GM12878 (cell line): Measurements from ENCODE around the gene TEX54. TPM values are rescaled to one million over a fixed set of nuclear protein-coding genes. Genes with fewer than 3 reads are reported as not detected.

Source experiments
- CTCF ChIP-seq, 3 experiments: IDR thresholded peaks in 2 of 3; conservative IDR thresholded peaks in 1 of 3; 2 replicates each; pipeline ENCODE4 v1.5.1; 2011; ENCODE audit warnings: low read depth in 3 of 3, low read length in 3 of 3, mild to moderate bottlenecking in 3 of 3, control low read depth in 2 of 3, moderate library complexity in 2 of 3, inconsistent platforms in 1 of 3, mixed read lengths in 1 of 3; ENCODE audit not compliant: control insufficient read depth in 2 of 3, insufficient read depth in 1 of 3; ENCODE audit errors: extremely low read depth in 1 of 3
- EGR1 ChIP-seq, 2 experiments: IDR thresholded peaks; 1 replicate in 1 of 2; 2 replicates in 1 of 2; pipeline ENCODE4 v1.6.1; 2011 to 2012; ENCODE audit warnings: low read depth in 2 of 2, low read length in 2 of 2, borderline replicate concordance in 1 of 2, mild to moderate bottlenecking in 1 of 2, moderate library complexity in 1 of 2
- GABPA ChIP-seq: IDR thresholded peaks from 2 replicates; pipeline ENCODE4 v1.6.1; 2014; ENCODE audit warnings: antibody characterized with exemption, low read depth, mild to moderate bottlenecking, inconsistent platforms
- KDM1A ChIP-seq: fragments of 200-600 bp; sonication (generic); IDR thresholded peaks from 2 replicates; pipeline ENCODE4 v1.6.1; 2016; ENCODE audit warnings: borderline replicate concordance
- MEF2A ChIP-seq: IDR thresholded peaks from 2 replicates; pipeline ENCODE4 v1.6.1; 2011; ENCODE audit warnings: low read depth, mild to moderate bottlenecking, low read length, moderate library complexity; ENCODE audit not compliant: insufficient read depth
- MXI1 ChIP-seq: fragments of 150-350 bp; IDR thresholded peaks from 2 replicates; pipeline ENCODE4 v1.6.1; 2011; ENCODE audit warnings: low read depth, mild to moderate bottlenecking, inconsistent platforms, low read length, improper control_type of control experiment
- NFIC ChIP-seq: IDR thresholded peaks from 2 replicates; pipeline ENCODE4 v1.6.1; 2012; ENCODE audit warnings: low read depth, mild to moderate bottlenecking, inconsistent platforms, low read length, moderate library complexity
- NKRF ChIP-seq: fragments of 450-650 bp; conservative IDR thresholded peaks from 2 replicates; pipeline ENCODE4 v1.6.1; 2017; ENCODE audit warnings: mild to moderate bottlenecking, moderate library complexity
- polyA plus RNA-seq, 11 experiments: library from polyadenylated mRNA; depleted of rRNA in 4 of 11; unstranded in 6 of 11; stranded (reverse) in 5 of 11; fragments of >200 nt; fragmentation: Nextera tagmentation in 4 of 11; fragmentation: Illumina TruSeq in 1 of 11; extraction: Ambion mirVana in 4 of 11; extraction: Trizol in 1 of 11; gene quantifications; 1 replicate in 1 of 11; 2 replicates in 10 of 11; pipeline versions ENCODE4 v1.2.1 to v1.2.3, GENCODE V29; 2011 to 2016; ENCODE audit warnings: inconsistent platforms in 2 of 11, missing spikeins in 2 of 11, low read depth in 1 of 11
- total RNA-seq, 4 experiments: library from RNA; depleted of rRNA in 3 of 4; stranded (reverse); fragments of >200 nt in 3 of 4; fragmentation: Illumina TruSeq in 1 of 4; extraction: Trizol in 1 of 4; gene quantifications; 2 replicates each; pipeline versions ENCODE4 v1.2.1 to v1.2.3, GENCODE V29; 2013 to 2021

Gene TEX54
- total and polyA plus RNA-seq, 10 of the 15 experiments (the other 5 are each of a cell fraction or from before 2014, with no cell fraction given): 0.38 to 0.68 (median 0.51) TPM; not detected in 7

- TF ChIP-seq EGR1 (IDR thresholded peaks at IDR 0.05; ENCODE audit: borderline replicate concordance in 1 of 2, low read depth in 2 of 2, low read length in 2 of 2) (no peak), MEF2A (no peak), NFIC (no peak), MXI1 (no peak), NKRF (no peak), KDM1A (no peak), CTCF (IDR thresholded peaks at IDR 0.05 in 2 of 3, conservative IDR thresholded peaks at IDR 0.05 in 1 of 3; ENCODE audit: control insufficient read depth in 2 of 3, extremely low read depth in 1 of 3, insufficient read depth in 1 of 3, low read depth in 3 of 3, low read length in 3 of 3) (no peak), GABPA (no peak)
- TF ChIP-seq, all 136 proteins: peak for 0
These were observed 2.7 kb upstream of the TEX54 start (continued) for GRCh38 chr11:62835336-62835735.
